Measurements from ENCODE around the gene CXorf58.
"Not testable (repeated sequence)": the region's sequence is repeated elsewhere in the genome, so short reads cannot be mapped to it uniquely, and the experiment has no call there.

CXorf58 gene, protein sequence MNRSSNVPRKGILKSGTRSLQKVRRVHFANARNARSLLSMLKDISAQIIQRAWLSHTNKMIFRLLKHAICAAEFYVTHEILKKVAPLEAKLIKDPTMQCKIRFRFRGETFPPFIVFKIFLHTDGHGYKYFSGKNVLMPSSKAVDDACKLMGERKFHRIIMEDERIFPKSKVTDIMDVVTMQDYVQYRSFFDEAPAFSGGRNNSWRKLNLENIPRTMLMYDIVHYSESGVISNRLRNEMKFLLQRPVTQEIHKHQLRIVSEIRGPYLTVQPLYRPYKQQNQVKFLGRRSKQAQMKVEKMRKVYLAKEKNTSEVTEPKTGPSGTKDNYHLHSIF

DNA sequence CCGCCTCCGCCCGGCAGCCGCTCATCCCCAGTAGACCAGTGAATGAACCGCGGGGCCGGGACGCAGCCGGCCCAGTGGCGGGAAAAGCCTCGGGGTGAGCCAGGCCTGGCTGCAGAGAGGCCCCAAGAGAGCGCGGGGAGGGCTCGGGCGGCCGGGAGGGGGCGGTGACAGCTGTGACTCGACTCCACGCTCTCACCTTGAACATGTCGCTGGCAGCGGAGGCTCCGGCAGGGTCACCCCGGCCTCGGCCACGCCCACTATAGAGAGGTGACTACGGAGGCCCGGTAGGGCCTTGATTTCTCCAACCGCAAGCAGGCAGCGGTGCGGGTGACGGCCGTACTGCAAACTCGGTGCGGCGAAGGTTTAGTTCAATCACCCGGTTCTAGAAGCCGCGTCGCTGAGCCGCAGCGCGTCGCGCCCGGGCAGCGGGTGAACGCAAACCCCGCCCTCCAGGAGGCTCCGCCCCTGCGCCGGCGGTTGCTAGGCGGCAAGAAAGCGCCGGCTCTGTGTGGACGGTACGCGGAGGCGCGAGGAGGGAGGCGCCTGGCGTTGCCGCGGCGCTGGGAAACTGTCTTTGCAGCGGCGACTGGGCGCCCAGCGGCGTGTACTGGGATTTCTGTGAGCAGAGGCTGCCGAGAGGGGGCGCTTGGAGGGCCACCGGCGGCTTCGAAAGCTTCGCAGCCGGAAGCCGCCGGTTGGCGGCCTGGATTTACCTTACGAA is at the start of gene CXorf58, which contains the start of gene APOO:
CXorf58 (plus strand) TSS at position 509 of the 721 bp plus-strand sequence. CDS start 2,297 bp downstream, outside the sequence.
APOO (minus strand) TSS at position 441 of the 721 bp plus-strand sequence; CDS start at position 205, 236 bp downstream.
- DNase-seq, result peak; percentile 91

DNA sequence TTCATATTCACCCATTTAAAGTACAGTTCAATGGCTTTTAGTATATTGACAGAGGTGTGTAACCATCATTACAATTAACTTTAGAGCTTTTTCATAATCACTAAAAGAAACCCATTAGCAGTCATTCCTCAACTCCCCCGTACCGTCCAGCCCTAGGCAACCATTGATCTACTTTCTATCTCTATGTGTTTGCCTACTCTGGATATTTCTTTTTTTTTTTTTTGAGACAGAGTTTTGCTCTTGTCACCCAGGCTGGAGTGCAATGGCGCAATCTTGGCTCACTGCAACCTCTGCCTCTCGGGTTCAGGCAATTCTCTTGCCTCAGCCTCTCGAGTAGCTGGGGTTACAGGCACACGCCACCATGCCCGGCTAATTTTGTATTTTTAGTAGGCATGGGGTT is 48.6 kb upstream of the CXorf58 start:
- not testable (repeated sequence) for DNase-seq

DNA sequence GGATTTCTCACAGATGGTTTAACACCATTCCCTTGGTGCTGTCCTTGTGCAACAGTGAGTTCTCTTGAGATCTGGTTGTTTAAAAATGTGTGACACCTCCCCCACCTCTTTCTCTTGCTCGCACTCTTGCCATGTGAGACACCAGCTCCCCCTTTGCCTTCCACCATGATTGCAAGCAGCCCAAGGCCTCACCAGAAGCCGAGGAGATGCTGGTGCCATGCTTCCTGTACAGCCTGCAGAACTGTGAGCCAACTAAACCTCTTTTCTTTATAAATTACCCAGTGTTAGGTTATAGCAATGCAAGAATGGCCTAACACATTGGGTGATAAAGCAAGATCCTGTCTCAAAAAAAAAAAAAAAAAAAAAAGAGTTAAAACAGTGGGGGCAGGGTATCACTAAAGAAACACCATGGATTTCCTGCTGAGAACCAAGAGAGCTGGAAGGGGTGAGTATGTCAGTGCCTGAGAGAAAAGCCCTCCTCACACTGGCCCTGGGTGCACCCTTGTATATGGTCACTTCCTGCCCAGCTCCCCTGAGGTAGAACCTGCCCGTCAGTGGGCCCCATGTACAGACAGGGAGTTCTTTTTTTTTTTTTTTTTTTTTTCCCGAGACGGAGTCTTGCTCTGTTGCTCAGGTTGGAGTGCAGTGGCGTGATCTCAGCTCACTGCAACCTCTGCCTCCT is 46.5 kb upstream of the CXorf58 start:
- no peak for DNase-seq

DNA sequence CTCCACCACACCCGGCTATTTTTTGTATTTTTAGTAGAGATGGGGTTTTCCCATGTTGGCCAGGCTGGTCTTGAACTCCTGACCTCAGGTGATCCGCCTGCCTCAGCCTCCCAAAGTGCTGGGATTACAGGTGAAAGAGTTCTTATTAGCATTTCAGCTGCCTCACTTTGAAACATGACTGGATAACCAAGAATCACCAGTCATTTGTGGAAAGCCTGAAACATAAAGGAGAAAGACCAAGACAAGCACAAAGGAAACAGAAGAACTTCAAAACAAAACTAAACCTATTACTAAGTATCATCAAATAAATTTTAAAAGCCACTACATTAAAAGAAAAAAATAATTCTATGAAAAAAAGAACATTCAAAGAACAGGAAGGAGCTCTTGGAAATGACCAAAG is 45.9 kb upstream of the CXorf58 start:
- not testable (repeated sequence) for DNase-seq

DNA sequence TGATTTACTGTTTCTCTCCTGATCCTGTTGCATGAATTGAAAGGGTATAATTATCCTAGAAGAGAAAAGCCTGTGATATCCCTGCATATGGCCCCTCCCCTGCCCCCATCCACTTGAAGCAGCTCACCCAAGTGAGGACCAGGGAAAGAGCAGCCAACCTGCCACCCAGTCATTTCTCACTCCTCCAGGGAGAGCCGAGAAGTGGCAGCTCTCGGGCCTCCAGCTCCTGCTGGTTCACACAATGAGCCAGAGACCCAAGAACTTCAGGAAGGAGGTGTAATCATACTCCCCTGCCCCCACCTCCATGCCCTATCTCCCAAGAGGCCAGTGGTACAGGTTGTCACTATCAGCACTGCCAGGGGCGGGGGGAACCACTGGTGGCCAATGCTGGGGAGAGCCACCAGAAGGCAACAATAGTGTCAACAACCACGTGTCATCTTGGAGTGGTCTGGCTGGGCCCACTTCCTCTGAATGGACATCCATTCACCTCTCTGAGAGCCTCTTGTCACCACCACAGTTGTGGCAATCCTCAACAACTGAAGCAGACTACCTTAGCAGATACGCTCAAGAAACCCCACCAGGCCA is 43.0 kb upstream of the CXorf58 start:
- DNase-seq, result no peak

DNA sequence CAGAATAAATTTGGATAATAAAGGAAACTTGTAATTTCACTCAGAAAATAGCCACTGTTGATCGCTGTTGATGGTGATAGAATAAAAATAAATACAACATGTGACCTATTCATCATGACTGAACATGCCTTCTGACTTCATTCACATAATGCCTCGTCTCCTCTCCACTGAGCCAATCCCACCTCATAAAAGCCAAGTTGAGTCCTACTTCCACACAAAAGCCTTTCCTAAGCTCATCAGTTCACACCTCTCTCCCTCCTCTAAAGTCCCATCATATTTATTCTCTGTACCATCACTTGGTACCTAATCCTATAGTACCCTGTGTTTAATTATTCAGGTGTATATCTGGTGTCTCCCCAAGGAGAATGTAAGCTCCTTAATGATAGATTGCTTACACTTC is 37.8 kb upstream of the CXorf58 start:
- no peak for DNase-seq

DNA sequence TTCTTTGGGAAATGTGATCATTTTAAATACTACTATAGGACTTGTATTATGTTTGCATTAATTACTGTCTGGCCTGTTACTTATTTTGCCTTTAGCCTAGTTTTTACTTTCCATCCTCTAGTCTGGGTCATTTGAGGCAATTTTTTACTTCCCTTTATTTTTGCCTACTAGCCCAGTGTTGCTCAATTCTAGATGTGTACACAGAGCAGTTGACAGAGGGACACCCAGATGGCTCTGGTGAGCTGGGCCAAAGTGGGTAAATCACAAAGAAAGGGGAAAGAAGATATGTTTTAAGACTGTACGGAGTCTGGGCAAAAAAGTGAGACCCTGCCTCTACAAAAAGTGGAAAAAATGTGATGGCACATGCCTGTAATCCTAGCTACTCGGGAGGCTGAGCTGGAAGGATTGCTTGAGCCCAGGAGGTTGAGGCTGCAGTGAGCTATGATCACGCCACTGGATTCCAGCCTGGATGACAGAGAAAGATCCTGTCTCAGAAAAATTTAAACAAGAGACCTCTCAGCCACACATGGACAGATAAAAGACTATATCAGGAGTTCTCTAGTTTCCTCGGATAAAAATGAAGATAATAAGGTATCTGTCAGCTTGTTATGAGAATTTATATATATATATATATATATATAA is 35.8 kb upstream of the CXorf58 start:
- no peak for DNase-seq

DNA sequence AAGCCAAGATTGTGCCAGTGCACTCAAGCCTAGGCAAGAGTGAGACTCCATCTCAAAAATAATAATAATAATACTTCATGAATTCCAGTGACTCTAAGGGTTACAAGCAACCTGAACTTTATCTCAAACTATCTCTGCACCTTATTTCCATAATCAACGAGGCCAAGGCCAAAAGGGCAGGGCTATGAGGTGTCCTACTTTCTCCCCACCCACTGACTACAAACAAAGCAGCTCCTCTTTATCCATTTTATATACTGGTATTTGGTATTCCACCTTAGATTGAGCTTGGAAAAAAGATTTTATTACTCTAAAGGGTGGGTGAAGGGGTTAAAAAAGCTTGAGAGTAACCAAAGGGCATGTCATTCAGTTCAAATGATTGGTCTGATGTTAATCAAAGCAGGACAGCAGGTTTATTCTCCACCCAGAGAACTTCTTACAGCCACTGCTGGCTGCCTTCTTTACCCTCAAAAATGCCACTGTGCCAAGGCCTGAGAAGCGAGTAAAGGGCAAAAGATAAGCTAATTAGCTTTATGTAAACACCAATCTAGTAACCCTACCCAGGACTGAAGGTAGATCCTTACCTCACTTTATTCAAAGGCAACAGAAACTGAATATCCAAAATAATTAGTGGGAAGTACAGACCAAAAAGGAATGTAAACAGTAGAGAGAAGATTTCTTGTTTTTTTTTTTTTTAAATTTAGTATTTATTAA is 28.3 kb upstream of the CXorf58 start:
- no peak for DNase-seq

DNA sequence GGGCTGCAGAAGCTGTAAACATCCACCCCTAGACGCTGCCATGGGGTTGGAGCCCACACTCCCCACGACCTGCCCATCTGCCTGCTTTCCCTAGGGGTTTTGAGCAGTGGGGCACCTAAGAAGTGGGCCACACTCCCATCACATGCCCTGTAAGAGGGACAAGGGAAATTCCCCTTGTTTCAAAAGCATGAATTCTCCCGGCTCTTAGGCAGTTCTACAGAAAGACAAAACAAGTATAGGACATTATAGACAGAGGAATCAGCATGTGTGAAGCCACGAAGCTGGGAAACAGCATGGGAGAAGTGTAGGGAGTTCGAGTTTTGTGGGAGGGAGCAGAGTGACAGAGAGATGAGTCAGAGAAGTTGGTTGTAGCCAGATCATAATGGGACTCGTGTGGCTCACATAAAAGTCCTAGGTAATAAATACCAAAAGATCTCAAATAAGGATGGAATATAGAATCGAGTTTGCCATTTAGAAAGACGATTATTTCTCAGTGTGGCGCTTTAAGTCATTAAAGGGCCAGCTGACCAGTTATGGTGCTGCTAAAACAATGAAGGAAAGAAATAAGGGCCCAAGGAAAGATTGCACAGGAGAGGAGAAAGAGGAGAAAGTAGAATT is 24.0 kb upstream of the CXorf58 start:
- no peak for DNase-seq

DNA sequence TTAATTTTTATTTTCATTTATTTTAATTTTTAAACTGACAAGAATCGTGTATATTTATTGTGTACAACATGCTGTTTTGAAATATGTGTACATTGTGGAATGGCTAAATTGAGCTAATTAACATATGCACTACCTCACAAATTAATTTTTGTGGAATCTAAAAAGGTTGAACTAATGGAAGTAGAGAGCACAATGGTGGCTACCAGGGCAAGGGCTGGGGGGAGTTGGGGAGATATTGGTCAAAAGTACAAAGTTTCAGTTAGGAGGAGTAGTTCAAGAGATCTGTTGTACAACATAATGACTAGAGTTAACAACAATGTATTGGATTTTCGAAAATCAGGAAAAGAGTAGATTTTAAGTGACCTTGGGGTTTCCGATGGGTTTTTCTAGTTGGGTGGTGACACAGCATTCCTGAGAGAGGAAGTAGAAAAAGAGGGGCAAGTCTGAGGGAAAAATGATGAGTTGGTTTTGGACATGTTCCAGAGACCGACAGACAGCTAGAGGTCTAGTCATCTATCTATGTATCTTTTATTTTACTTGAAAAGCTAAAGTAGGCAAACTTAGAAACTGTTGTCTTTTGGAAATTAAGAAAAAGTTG is 23.3 kb upstream of the CXorf58 start:
- no peak for DNase-seq

DNA sequence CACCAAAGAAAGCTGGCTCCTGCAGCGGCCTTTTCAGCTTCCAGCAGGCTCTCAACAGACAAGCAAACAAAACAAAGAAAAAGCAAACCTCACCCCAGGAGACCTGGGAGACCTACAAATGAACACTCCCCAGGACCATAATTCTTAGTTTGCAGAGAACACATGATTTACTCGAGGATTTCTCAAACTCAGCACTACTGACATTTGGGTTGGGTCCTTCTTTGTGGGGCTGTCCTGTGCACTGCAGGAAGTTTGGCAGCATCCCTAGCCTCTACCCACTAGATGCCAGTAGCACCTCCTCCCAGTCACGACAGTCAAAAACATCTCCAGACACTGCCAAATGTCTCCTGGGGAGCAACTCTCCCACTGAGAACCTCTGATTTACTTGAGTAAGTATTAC is 22.0 kb upstream of the CXorf58 start:
- no peak for DNase-seq

DNA sequence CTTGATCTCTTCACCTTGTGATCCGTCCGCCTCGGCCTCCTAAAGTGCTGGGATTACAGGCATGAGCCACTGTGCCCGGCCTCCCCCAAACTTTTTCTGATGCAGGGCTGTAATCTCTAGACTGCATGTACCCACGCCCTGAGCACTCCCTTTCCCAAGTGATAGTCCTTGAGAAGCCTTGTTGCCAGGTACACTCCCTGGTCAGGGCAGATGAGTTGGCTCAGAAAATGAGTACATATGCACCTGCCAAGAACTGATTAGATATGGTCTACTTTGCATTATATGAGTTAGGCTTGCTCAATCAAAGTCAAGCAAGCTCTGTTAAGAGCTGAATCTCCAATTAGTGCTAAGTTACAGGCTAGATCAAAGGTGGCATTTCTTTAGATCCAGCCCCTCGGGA is 20.4 kb upstream of the CXorf58 start:
- no peak for DNase-seq

DNA sequence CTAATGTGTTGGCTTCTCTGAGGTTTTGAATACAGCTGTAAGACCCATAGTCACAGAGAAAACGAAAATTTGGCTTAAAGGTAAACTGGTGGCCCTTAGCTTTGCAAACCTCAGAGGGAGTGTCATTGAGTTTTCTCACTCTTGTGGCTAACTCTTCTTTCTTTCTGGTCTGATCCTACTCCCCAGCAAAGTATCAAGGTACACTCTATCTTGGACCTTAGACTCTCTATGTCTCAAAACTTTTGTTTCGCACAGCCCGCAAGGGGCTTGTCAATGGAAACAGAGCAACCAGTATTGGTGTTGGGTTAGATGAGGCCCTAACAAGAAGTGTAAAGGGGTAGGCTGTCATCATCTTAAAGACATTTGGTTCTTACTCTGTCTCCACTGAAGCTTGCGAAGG is 19.9 kb upstream of the CXorf58 start:
- no peak for DNase-seq

DNA sequence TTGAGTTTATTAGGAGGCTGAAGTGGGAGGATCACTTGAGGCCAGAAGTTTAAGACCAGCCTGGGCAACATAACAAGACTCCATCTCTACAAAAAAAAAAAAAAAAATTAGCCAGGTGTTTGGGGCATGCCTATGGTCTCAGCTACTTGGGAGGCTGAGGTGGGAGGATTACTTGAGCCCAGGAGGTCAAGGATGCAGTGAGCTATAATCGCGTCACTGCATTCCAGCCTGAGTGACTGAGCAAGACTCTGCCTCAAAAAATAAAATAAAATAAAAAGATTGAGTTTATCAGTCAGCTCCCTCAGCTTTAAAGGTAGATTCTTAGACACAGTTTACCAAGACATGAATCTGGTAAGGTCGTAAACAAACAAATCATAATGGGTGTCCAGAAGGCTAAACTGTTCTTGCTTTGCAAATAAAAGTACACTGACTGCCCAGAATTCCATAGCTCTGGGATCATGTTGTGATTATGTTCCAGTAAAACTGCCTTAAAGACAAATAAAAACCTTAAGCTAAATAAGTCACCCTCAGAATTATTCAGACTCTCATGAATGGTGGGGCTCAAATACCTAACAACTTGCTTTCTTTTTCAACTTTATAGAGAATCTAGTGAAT is 18.8 kb upstream of the CXorf58 start:
- DNase-seq, result no peak

DNA sequence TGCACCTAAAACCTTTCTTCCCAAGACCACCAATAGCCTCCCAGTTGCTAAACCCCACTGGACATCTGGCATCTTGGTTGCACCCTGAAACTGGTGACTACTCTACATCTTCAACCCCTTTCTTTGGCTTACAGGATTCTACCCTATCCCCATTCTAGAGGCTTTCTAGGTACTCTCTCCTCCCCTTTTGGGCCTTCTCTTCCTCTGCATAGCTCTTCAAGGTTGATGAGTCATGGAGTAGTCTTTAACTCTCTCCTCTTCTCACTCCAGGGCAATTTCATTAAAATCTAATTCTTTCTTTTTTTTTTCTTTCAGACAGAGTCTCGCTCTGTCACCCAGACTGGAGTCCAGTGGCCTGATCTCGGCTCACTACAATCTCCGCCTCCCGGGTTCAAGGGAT is 16.9 kb upstream of the CXorf58 start:
- DNase-seq, result no peak

DNA sequence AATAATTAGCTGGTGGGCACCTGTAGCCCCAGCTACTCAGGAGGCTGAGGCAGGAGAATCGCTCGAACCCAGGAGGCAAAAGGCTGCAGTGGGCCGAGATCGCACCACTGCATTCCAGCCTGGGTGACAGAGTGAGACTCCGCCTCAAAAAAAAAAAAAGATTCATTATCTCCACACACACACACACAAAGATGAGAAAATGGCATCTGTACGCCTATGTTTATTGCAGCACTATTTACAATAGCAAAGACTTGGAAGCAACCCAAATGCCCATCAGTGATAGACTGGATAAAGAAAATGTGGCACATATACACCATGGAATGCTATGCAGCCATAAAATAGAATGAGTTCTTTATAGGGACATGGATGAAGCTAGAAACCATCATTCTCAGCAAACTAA is 12.8 kb upstream of the CXorf58 start:
- DNase-seq, result not testable (repeated sequence)

DNA sequence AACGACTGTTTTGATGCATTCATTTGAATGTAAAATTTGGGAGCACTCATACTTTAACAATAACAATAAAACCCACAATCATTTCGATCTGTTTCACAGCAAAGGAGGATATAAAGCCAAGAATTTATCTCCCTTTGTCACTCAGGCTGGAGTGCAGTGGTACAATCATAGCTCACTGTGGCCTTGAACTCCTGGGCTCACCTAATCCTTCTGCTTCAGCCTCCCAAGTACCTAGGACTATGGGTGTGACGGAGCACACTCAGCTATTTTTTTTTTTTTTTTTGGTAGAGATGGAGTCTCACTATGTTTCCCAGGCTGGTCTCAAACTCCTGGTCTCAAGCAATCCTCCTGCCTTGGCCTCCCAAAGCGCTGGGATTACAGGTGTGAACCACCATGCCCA is 11.3 kb upstream of the CXorf58 start:
- not testable (repeated sequence) for DNase-seq

DNA sequence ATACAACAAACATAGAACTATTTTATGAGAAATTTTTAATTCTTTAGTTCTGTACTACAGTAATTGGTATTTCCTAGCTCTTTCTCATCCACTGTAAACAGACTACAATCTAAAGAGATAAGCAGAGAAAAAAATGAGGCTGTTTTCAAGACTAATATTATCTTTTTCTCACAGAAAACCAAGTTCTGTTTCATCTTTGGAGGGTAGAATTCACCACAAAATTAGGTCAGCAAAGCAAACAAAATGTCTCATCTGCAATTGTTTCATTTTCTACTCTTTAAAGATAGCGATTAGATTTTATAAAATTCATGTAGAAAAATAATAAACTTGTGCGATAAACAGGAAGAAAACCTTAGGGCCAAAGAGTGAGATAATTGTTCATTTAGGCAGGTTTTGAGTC is 10.8 kb upstream of the CXorf58 start:
- DNase-seq, result no peak

DNA sequence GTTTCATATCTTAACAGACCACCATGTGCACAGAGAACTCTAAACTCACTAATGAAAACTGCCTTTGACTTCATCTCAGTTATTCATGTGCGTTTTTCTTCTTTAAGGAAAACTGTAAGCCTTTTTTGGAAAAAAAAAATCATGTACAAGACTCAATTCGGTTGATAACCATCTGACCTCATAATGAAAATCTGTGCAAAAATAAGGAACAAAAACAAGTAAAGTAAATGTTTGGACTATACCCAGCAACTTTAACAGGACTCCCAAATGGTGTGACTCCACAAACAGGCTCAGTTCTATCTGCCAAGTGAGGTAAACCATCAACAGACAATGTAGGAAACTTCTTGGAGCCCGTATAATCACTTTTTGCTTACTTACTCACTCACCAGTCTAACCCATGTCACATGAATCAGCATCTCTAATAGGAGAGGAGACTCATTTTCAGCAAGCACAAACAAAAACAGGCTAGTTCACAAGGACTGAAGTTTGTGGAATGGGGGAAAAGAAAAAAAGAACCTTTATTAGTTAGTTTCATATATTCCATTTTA is 9.3 kb upstream of the CXorf58 start:
- no peak for DNase-seq

DNA sequence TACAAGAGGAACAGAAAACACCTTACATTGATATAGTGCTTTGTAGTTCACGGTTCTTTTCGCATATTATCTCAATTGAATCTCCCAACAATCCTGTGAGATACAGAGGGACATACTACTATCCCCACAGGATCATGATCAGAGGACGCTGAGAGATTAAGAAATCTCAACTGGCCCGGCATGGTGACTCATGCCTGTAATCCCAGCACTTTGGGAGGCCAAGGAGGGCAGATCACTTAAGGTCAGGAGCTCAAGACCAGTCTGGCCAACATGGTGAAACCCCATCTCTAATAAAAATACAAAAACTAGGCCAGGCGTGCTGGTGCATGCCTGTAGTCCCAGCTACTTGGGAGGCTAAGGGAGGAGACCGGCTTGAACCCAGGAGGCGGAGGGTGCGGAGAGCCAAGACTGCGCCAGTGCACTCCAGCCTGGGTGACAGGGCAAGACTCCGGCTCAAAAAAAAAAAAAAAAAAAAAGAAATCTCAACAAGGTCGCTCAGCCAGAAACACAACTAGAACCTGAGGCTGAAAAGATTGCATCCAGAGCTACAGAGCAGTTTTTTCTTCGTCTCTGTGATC is 7.5 kb upstream of the CXorf58 start:
- no peak for DNase-seq

All from NCI-H510A (cell line).